Nucleus accumbens (tissue), 56 donors: ENCODE data around the gene NYAP1.
"Not testable (repeated sequence)": the region's sequence is repeated elsewhere in the genome, so short reads cannot be mapped to it uniquely, and the experiment has no call there.

Source experiments
- DNase-seq, 56 donors: peaks; one replicate each; lab custom pipeline; 2025; lab: John Stamatoyannopoulos, UW

The NYAP1 gene

GRCh38 chr7:100504887-100505611 lies 21.3 kb downstream of the NYAP1 start:
- no peak for DNase-seq

GRCh38 chr7:100506356-100506923 lies 22.7 kb downstream of the NYAP1 start:
- peak in 11 of 56 donors; percentile 5 to 47 (median 29) for DNase-seq

DNA sequence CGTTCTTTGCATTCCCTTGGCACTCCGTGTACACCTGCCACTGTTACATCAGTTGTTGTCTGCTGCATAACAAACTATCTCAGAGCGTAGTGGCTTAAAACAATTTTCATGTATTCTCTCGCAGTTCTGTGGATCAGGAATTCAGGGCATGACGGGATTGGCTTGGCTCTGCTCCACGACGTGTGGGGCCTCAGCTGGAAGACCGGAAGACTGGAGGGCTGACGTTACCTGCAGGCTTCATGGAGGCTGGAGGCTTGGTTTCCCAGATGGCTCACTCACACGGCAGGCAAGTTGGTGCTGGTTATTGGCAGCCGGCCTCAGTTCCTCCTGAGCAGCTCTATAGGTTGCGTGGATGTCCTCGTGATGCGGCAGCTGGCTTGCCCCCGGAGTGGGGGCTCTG lies 25.5 kb downstream of the NYAP1 start:
- no peak for DNase-seq

DNA sequence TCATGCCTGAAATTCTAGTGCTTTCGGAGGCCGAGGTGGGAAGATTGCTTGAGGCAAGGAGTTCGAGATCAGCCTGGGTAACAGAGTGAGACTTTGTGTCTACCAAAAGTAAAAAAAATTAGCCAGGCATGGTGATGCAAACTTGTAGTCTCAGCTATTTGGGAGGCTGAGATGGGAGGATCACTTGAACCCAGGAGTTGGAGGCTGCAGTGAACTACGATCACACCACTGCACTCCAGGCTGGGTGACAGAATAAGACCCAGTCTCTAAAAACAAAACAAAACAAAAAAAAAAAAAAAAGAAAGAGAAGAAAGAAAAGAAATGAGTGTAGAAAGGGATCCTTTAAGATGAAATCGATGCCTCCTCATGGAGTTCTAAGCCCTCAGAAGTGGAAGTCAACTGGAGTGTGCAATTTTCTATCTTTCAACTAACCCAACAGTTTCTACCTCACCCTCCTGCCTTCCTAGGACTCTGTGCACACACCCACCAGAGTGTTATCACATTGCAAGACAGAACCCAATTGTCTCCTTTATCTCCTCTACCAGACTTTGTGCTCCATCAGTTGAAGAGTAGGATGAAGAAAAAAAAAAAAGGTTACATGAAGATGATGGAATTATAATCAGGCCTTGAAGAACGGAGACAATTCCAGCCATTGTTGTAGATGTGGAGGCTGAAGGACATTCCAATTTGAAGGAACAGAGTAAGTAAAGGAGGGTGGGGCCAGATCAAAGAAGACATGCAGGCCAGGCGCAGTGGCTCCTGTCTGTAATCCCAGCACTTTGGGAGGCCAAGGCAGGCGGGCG lies 26.9 kb downstream of the NYAP1 start:
- DNase-seq = no peak

GRCh38 chr7:100513212-100513810 lies 29.6 kb downstream of the NYAP1 start:
- DNase-seq = no peak

- no peak for DNase-seq
These were observed 31.4 kb downstream of the NYAP1 start for GRCh38 chr7:100515072-100515532.

DNA sequence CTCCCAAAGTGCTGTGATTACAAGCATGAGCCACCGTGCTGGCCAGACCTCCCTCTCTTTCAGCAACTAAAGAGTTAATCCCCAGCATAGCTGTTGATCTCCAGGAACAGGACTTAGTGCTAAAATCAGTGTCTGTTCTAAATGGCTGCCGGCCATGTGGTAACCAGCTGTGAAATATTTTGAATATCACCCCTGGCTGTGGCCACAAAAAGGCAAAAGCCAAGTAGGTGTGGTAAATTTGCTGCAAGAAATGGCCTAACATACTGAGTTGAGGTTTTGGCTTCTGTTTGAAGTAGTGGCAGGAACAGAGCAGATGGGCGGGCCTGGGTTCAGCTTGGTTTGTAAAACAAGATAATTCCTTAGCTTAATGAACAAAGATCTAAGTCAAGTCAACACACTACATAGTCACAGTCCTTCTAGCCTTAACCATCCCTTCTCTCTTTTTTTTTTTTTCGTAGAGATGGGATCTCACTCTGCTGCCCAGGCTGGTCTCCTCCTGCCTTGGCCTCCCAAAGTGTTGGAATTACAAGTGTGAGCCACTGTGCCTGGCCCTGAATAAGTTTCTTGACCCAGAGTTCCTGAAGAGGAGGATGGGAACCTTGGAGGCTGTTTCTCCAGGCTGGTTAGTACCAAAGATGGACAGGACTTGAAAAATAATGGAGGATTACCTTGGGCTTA lies 32.5 kb downstream of the NYAP1 start:
- no peak for DNase-seq

DNA sequence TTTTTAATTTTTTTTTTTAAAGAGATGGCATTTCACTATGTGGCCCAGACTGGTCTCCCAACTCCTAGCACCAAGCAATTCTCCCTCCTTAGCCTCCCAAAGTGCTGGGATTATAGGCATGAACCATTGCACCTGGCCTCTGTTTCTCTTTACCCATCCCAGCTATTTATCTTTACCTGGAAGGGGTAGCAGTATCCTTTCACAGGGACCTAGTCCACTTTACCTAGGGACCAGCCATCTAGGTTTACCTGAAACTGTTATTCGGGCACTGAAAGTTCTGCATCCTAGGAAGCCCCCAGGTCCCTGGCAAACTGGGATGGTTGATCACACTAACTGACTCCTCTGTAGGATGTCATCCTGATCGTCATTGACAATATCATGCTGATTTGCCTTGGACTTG lies 33.6 kb downstream of the NYAP1 start:
- no peak for DNase-seq

GRCh38 chr7:100519580-100519979 lies 35.9 kb downstream of the NYAP1 start:
- no peak for DNase-seq

DNA sequence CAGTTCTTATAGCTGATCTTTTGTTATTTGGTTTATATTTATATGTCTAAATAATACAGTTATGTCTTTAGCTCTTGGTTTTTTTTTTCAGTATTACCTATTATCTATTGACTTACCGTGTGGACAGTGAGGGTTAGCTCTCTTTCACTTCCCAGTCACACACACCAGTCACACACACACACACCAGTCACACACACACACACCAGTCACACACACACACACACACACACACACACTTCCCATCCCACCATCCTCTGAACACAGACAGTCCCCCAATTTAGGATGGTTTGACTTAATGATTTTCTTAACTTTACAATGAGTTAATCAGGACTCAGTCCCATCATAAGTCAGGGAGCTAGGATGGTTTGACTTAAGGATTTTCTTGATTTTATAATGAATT lies 36.4 kb downstream of the NYAP1 start:
- DNase-seq = no peak

DNA sequence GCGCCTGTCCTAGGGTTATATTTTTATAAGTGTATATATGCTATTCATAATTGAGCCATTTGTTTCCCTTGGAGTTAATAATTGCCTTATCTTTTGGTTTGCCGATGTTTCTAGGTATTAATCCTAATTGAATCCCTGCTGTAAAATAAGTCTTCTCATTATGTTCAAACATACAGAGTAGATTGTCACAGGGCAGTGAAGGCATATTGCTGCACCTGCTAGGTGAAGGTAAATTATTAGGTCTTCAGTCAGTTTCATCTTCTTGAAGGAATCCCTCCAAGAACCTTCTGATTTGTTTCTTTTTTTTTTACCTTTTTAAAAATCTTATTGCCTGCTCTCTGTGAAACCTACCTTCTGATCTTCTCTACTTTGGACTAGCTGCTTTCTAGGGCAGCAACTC lies 37.3 kb downstream of the NYAP1 start:
- DNase-seq = no peak

DNA sequence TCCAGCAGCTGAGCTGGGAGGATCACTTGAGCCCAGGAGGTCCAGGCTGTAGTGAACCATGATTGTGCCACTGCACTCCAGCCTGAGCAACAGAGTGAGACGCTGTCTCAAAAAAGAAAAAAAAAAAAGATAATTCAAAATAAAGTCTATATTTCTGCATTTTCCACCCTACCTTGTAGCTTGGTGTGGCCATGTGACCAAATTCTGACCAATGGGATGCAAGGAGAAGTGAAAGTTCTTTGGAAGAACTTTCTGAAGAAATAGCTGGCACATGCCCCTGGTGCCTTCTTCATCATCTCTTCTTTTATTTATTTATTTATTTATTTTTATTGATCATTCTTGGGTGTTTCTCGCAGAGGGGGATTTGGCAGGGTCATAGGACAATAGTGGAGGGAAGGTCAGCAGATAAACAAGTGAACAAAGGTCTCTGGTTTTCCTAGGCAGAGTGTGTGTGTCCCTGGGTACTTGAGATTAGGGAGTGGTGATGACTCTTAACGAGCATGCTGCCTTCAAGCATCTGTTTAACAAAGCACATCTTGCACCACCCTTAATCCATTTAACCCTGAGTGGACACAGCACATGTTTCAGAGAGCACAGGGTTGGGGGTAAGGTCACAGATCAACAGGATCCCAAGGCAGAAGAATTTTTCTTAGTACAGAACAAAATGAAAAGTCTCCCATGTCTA lies 38.3 kb downstream of the NYAP1 start:
- not testable (repeated sequence) for DNase-seq

DNA sequence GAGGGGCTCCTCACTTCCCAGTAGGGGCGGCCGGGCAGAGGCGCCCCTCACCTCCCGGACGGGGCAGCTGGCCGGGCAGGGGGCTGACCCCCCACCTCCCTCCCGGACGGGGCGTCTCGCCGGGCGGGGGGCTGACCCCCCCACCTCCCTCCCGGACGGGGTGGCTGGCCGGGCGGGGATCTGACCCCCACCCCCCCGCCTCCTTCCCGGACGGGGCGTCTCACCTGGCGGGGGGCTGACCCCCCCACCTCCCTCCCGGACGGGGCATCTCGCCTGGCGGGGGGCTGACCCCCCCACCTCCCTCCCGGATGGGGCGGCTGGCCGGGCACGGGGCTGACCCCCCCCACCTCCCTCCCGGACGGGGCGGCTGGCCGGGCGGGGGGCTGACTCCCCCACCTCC lies 39.5 kb downstream of the NYAP1 start:
- DNase-seq = not testable (repeated sequence)

DNA sequence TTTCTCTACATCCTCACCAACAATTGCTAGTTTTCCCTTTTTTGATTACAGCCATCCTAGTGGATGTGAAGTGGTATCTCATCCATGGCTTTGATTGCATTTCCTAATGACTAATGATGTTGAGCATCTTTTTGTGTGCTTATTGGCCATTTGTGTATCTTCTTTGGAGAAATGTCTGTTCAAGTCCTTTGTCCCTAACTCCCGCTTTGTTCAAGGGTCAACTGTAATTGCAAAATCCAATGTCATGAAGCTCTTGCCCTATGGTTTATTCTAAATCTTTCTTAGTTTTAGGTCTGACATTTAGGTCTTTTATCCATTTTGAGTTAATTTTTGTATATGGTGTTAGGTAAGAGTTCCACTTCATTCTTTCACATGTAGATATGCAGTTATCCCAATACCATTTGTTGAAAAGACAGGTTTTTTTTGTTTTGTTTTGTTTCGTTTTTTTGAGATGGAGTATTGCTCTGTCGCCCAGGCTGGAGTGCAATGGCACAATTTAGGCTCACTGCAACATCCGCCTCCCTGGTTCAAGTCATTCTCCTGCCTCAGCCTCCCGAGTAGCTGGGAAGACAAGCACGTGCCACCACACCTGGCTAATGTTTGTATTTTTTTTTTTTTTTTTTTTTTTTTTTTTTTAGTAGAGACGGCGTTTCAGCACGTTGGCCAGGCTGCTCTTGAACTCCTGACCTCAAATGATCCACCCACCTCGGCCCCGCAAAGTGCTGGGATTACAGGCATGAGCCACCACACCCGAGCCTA lies 44.6 kb downstream of the NYAP1 start:
- DNase-seq = not testable (repeated sequence)

GRCh38 chr7:100532165-100533022 lies 48.7 kb downstream of the NYAP1 start:
- DNase-seq = no peak

DNA sequence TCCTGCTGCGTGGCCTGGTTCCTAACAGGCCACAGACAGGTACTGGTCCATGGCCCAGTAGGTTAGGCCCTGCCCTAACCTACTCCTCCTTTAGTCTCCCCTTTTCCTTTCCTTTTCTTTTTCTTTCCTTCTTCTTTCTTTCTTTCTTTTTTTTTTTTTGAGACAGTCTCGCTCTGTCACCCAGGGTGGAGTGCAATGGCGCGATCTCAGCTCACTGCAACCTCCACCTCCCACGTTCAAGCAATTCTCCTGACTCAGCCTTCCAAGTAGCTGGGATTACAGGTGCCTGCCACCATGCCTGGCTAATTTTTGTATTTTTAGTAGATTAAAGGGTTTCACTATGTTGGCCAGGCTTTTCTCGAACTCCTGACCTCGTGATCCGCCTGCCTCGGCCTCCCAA lies 52.3 kb downstream of the NYAP1 start:
- not testable (repeated sequence) for DNase-seq

DNA sequence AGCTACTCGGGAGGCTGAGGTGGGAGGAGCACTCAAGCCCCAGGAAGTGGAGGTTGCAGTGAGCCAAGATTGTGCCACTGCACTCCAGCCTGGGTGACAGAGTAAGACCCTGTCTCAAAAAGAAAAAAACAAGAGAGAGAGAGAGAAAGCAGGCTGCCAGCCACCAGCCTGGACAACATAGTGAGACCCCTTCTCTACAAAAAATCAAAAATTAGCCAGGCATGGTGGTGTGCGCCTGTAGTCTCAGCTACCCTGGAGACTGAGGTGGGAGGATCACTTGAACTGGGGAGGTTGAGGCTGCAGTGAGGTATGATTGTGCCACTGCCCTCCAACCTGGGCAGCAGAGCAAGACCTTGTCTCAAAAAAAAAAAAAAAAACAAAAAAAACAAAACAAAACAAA lies 53.0 kb downstream of the NYAP1 start:
- not testable (repeated sequence) for DNase-seq

GRCh38 chr7:100538348-100538653 lies 54.6 kb downstream of the NYAP1 start:
- DNase-seq = no peak
